GM10266 (cell line): Measurements from ENCODE around the gene RAB22A.

ENCODE experiments used
- DNase-seq: peaks from one replicate; pipeline ENCODE4 v3.0.0; 2012; ENCODE audit errors: extremely low spot score
- TF ChIP-seq, protein P1 (sequence below): IDR thresholded peaks from 2 replicates; pipeline ENCODE4 v1.5.1; 2012; ENCODE audit warnings: mild to moderate bottlenecking, low read depth; ENCODE audit not compliant: control insufficient read depth, insufficient read depth; ENCODE audit errors: missing control alignments

Gene RAB22A

DNA sequence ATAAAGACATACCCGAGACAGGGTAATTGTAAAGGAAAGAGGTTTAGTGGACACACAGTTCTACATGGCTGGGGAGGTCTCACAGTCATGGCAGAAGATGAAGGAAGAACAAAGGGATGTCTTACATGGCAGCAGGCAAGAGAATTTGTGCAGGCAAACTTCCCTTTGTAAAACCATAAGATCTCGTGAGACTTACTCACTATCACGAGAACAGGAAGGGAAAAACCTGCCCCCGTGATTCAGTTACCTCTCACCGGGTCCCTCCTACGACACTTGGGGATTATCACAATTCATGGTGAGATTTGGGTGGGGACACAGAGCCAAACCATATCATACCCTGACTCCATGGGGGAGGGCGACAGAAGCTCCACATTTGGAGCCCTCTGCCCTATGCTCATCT is 72.1 kb downstream of the RAB22A start:
- no peak for DNase-seq
- TF ChIP-seq, protein P1, sequence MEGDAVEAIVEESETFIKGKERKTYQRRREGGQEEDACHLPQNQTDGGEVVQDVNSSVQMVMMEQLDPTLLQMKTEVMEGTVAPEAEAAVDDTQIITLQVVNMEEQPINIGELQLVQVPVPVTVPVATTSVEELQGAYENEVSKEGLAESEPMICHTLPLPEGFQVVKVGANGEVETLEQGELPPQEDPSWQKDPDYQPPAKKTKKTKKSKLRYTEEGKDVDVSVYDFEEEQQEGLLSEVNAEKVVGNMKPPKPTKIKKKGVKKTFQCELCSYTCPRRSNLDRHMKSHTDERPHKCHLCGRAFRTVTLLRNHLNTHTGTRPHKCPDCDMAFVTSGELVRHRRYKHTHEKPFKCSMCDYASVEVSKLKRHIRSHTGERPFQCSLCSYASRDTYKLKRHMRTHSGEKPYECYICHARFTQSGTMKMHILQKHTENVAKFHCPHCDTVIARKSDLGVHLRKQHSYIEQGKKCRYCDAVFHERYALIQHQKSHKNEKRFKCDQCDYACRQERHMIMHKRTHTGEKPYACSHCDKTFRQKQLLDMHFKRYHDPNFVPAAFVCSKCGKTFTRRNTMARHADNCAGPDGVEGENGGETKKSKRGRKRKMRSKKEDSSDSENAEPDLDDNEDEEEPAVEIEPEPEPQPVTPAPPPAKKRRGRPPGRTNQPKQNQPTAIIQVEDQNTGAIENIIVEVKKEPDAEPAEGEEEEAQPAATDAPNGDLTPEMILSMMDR = no peak

DNA sequence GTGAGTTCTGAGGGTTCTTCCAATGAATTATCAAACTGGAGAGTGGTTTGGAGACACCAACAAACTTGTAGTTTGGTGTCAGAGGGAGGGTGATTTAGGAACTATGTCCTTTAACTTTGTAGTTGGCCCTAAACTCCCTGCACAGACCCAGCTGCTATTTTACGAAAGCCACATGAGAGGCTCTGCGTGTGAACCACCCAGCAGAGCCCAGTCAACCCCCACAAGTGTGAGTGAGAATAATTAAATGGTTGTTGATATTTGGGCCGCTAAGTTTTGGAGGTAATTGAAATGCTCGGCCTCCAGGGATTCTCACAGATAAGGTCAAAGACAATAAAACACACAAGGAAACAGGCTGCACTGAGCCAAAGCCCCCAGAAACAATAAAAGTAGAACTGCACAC is 72.6 kb downstream of the RAB22A start:
- no peak for DNase-seq
- TF ChIP-seq, protein P1 = no peak

DNA sequence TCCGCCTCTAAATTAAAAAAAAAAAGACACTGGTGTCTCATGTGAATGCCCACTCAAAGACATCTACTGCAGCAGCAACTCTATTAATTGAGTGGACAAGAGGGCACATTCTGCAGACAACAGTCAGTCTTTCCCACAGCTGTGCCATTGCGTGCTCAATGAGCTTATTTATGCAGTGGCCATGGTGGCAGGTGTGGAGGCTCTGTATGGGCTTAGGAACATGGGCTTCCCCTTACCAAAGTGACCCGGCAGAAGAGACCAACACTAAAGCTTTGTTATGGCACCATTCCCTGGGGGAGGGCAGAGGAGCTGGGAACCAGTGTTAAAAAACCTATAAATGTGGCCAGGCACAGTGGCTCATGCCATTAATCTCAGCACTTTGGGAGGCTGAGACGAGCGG is 75.3 kb downstream of the RAB22A start:
- TF ChIP-seq, protein P1 = no peak
- no peak for DNase-seq

DNA sequence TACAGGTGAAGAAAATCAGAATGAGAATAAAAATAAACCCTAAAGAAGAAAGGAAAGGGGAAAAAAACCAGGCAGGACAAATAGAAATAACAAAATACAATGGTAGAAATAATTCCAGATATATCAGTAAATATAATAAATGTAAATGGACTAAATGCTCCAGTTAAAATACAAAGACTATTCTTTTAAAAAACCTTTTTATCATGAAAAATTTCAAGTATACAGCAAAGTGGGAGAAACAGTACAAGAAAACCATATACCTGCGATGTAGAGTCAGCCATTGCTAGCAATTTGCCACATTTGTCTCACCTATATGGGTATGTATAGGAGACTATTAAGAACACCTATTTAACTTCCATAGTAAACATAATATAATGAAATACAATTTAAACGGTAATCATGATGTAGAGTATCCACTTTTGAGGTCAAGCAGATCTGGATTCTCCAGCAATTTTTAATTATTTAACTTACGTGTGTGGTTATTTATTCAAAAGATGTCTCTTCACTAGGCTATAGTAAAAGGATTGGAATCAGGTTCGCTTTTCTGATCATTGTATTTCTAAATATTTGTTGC is 78.6 kb downstream of the RAB22A start:
- TF ChIP-seq, protein P1 = no peak
- no peak for DNase-seq

DNA sequence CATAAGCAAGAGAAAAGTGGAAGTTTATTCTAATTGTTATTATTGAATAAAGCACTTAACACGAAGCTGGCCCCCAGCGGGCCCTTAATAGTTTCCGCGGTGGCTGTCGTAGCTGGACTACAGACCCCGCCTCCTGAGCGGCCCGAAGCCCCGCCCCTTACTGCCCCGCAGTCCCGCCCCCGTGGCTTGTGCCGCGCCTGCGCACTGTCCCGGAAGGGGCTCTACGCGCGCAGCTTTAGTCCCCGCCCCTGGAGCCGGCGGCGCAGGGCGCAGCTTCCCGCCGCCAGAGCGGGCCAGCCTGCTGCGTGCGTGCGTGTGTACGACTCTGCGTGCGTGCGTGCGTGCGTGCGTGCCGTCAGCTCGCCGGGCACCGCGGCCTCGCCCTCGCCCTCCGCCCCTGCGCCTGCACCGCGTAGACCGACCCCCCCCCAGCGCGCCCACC is 79.4 kb downstream of the RAB22A start, which contains the start of gene VAPB:
Gene VAPB, plus strand, starts transcription at position 348 of the 442 bp plus-strand sequence. CDS start 231 bp downstream, outside the sequence.
- TF ChIP-seq, protein P1 = no peak
- peak; percentile 95 for DNase-seq

DNA sequence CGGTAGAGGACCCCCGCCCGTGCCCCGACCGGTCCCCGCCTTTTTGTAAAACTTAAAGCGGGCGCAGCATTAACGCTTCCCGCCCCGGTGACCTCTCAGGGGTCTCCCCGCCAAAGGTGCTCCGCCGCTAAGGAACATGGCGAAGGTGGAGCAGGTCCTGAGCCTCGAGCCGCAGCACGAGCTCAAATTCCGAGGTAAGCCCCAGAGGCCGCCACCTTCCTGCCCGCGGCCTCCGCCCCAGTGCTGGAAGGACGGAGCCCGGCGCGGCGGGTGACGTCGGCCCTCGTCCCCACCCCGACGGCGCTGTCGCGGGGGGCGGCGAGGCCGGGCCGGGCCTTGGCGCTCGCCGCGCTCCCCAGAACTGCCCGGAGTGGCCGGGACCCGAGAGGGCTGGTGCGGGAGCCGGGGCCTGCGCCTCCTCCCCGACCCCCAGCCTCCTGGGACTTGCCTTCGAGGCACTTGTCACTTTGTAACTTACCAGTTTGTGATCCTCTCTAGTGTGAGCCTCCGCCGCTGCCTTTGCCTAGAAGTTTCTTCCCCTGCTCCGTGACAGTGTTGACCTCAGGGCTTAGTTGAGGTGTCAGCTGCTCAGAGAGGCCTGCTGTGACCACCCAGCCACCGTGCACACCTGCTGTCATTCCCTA is 79.9 kb downstream of the RAB22A start:
- TF ChIP-seq, protein P1 = no peak
- peak; percentile 58 for DNase-seq

DNA sequence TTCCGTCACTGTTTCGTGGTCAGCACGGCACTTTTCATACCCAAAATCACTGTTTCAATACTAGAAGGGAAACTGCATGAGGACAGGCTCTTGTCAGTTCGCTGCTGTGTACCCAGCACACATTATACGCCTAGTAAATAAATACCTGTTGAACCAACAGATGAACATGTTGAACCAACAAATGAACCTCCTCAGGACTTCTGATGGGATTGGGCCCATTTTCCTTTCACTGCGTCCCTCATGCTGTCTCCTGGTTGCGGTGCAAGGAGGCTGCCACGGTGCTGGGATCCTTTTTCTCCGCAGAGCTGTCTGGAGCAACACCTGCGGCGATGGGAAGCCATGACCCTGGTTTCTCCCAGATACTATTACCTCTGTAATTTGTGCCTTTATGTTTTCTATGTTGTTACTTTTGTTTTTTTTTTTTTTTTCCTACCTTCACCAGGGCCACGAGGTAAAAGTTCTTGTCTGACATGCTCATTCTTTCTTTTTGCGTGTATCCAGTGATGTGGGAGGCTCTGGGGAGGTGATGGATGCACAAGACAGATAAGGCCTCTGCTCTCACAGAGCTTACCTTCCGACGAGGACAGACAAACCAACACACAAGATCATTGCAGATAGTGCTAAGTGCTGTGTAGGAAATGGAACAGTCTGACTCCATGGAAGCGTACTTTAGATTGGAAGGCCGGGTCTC is 80.6 kb downstream of the RAB22A start:
- no peak for DNase-seq
- TF ChIP-seq, protein P1 = no peak
